ENCODE data around the gene ACSF3. TPM values are rescaled to one million over a fixed set of nuclear protein-coding genes. Genes with fewer than 3 reads are reported as not detected.

The ACSF3 gene
- total RNA-seq, 2 donors from 2014 or later = 34.8 to 35.5 TPM

GRCh38 chr16:89052191-89052889 is 41.3 kb upstream of the ACSF3 start:
- no peaks in the 10 kb centered on the region for H3K9me3 Mint-ChIP-seq
- H3K27ac ChIP-seq (ENCODE audit: low read depth, low read length) = no peak overlapping the region
- H3K36me3 ChIP-seq (ENCODE audit: control insufficient read depth, insufficient read depth, low read length) = no peaks in the 10 kb centered on the region
- WGBS, 2 experiments (ENCODE audit: insufficient coverage in 1 of 2, insufficient read length in 1 of 2) = 92 to 93% methylated on average over 27 to 46 of the region's 46 CpGs
- no peak for TF ChIP-seq CTCF (conservative IDR thresholded peaks at IDR 0.05)
- no peak overlapping the region for H3K4me3 ChIP-seq (ENCODE audit: low read length)
- no peak overlapping the region for H3K9ac ChIP-seq (ENCODE audit: extremely low read depth, low read length, poor library complexity, severe bottlenecking)
- H3K36me3 Mint-ChIP-seq (ENCODE audit: low read depth) = no peaks in the 10 kb centered on the region
- H3K9me3 ChIP-seq (ENCODE audit: control insufficient read depth, low read length) = no peaks in the 10 kb centered on the region
- no peak overlapping the region for H3K27ac Mint-ChIP-seq
- no peak overlapping the region for H3K4me3 Mint-ChIP-seq
- H3K27me3 Mint-ChIP-seq (ENCODE audit: insufficient read depth) = no peaks in the 10 kb centered on the region
- DNase-seq = no peak
- H3K4me1 ChIP-seq (ENCODE audit: control insufficient read depth, insufficient read depth, low read length) = no peaks in the 10 kb centered on the region
- no peaks in the 10 kb centered on the region for H3K4me1 Mint-ChIP-seq
- no peaks in the 10 kb centered on the region for H3K27me3 ChIP-seq (ENCODE audit: control insufficient read depth, insufficient read depth, low read length, poor library complexity, severe bottlenecking)

- H3K9ac ChIP-seq (ENCODE audit: extremely low read depth, low read length, poor library complexity, severe bottlenecking) = no peak overlapping the region
These were observed 40.5 kb upstream of the ACSF3 start for GRCh38 chr16:89052890-89053724.

GRCh38 chr16:89053725-89054029 is 40.0 kb upstream of the ACSF3 start:
- no peak overlapping the region for H3K4me3 Mint-ChIP-seq
- DNase-seq = no peak
- H3K36me3 Mint-ChIP-seq (ENCODE audit: low read depth) = no peaks in the 10 kb centered on the region
- Histone ChIP-seq H3K9ac (ENCODE audit: extremely low read depth, low read length, poor library complexity, severe bottlenecking) (no peak overlapping the region), H3K36me3 (ENCODE audit: control insufficient read depth, insufficient read depth, low read length) (no peaks in the 10 kb centered on the region), H3K27ac (ENCODE audit: low read depth, low read length) (no peak overlapping the region), H3K9me3 (ENCODE audit: control insufficient read depth, low read length) (no peaks in the 10 kb centered on the region), H3K4me3 (ENCODE audit: low read length) (no peak overlapping the region), H3K4me1 (ENCODE audit: control insufficient read depth, insufficient read depth, low read length) (no peaks in the 10 kb centered on the region), H3K27me3 (ENCODE audit: control insufficient read depth, insufficient read depth, low read length, poor library complexity, severe bottlenecking) (no peaks in the 10 kb centered on the region)
- no peak for TF ChIP-seq CTCF (conservative IDR thresholded peaks at IDR 0.05)
- H3K27me3 Mint-ChIP-seq (ENCODE audit: insufficient read depth) = no peaks in the 10 kb centered on the region
- H3K27ac Mint-ChIP-seq = no peak overlapping the region
- no peaks in the 10 kb centered on the region for H3K4me1 Mint-ChIP-seq
- no peaks in the 10 kb centered on the region for H3K9me3 Mint-ChIP-seq
- WGBS, 2 experiments (ENCODE audit: insufficient coverage in 1 of 2, insufficient read length in 1 of 2) = 92 to 100% methylated on average over 7 to 16 of the region's 16 CpGs

More at GRCh38 chr16:89052890-89053724, 40.5 kb upstream of the ACSF3 start:
- H3K4me1 ChIP-seq (ENCODE audit: control insufficient read depth, insufficient read depth, low read length) = no peaks in the 10 kb centered on the region
- no peak overlapping the region for H3K4me3 Mint-ChIP-seq
- no peaks in the 10 kb centered on the region for H3K9me3 Mint-ChIP-seq
- H3K27ac Mint-ChIP-seq = no peak overlapping the region
- DNase-seq = no peak
- no peaks in the 10 kb centered on the region for H3K9me3 ChIP-seq (ENCODE audit: control insufficient read depth, low read length)
- H3K4me3 ChIP-seq (ENCODE audit: low read length) = no peak overlapping the region
- no peak overlapping the region for H3K27ac ChIP-seq (ENCODE audit: low read depth, low read length)
- WGBS, 2 experiments (ENCODE audit: insufficient coverage in 1 of 2, insufficient read length in 1 of 2) = 90% methylated on average over 39 to 48 of the region's 48 CpGs
- no peaks in the 10 kb centered on the region for H3K36me3 Mint-ChIP-seq (ENCODE audit: low read depth)
- TF ChIP-seq CTCF (conservative IDR thresholded peaks at IDR 0.05) = no peak
- no peaks in the 10 kb centered on the region for H3K27me3 ChIP-seq (ENCODE audit: control insufficient read depth, insufficient read depth, low read length, poor library complexity, severe bottlenecking)
- no peaks in the 10 kb centered on the region for H3K36me3 ChIP-seq (ENCODE audit: control insufficient read depth, insufficient read depth, low read length)
- no peaks in the 10 kb centered on the region for H3K27me3 Mint-ChIP-seq (ENCODE audit: insufficient read depth)
- H3K4me1 Mint-ChIP-seq = no peaks in the 10 kb centered on the region
